Mammary epithelial cell (primary cell): ENCODE results near the gene DACT2.

Experiments
- EZH2 ChIP-seq: IDR thresholded peaks from 2 replicates; pipeline ENCODE4 v1.6.1; 2012; ENCODE audit warnings: low read length, inconsistent platforms, borderline replicate concordance
- TF ChIP-seq, protein P1 (sequence below), 2 donors: IDR thresholded peaks in 1 of 2; conservative IDR thresholded peaks in 1 of 2; 2 replicates each; pipeline ENCODE4 v1.5.1; 2011 to 2012; ENCODE audit warnings: inconsistent platforms in 2 of 2, low read length in 2 of 2, mild to moderate bottlenecking in 2 of 2, control low read depth in 1 of 2, low read depth in 1 of 2; ENCODE audit not compliant: insufficient read depth in 1 of 2; ENCODE audit errors: extremely low read depth in 1 of 2

DNA sequence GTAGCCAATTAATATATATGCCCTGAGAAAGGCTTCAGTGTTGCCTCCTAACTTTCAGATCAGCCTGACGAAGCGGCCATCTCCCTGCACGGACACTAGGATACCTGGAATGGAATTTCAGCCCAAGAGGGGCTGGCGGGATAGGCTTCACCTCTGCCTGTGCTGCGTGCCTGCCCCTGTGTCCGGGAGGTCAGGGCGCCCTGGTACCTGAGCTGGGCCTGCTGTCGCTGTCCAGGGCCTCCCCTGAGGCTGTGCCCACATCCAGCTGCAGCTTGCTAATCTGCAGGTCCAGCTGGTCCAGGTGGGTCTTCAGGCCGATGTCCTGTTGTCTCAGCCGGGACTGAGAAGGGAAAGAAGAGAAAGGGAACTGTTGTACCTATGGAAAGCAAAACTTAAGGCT lies 8.6 kb downstream of the DACT2 start:
- TF ChIP-seq, protein P1, sequence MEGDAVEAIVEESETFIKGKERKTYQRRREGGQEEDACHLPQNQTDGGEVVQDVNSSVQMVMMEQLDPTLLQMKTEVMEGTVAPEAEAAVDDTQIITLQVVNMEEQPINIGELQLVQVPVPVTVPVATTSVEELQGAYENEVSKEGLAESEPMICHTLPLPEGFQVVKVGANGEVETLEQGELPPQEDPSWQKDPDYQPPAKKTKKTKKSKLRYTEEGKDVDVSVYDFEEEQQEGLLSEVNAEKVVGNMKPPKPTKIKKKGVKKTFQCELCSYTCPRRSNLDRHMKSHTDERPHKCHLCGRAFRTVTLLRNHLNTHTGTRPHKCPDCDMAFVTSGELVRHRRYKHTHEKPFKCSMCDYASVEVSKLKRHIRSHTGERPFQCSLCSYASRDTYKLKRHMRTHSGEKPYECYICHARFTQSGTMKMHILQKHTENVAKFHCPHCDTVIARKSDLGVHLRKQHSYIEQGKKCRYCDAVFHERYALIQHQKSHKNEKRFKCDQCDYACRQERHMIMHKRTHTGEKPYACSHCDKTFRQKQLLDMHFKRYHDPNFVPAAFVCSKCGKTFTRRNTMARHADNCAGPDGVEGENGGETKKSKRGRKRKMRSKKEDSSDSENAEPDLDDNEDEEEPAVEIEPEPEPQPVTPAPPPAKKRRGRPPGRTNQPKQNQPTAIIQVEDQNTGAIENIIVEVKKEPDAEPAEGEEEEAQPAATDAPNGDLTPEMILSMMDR (conservative IDR thresholded peaks at IDR 0.05 in 1 of 2, IDR thresholded peaks at IDR 0.05 in 1 of 2; ENCODE audit: extremely low read depth in 1 of 2, insufficient read depth in 1 of 2, low read depth in 1 of 2, low read length in 2 of 2): no peak
- TF ChIP-seq EZH2: no peak
